Tibial artery (tissue), 4 donors: ENCODE data around the gene JAKMIP1.

Source experiments
- DNase-seq, 2 donors: peaks; one replicate each; pipeline ENCODE4 v3.0.0-alpha.2; 2019
- H3K27ac ChIP-seq, 2 donors: fragments of 200-600 bp; sonication (generic) in 1 of 2; 1 replicate in 1 of 2; 2 replicates in 1 of 2; pipeline ENCODE4 v1.5.1; 2018 to 2019; ENCODE audit warnings: mild to moderate bottlenecking in 1 of 2
- H3K27me3 ChIP-seq, 2 donors: fragments of 200-600 bp; sonication (generic) in 1 of 2; one replicate each; pipeline versions ENCODE4 v1.5.1 to v1.6.0; 2016 to 2019
- H3K36me3 ChIP-seq, 3 donors: fragments of 200-600 bp; sonication (generic) in 2 of 3; one replicate each; pipeline ENCODE4 v1.5.1; 2016 to 2019; ENCODE audit warnings: mild to moderate bottlenecking in 2 of 3
- H3K4me1 ChIP-seq, 4 donors: fragments of 200-600 bp; sonication (generic) in 2 of 4; 1 replicate in 3 of 4; 2 replicates in 1 of 4; pipeline ENCODE4 v1.5.1; 2016 to 2019
- H3K4me3 ChIP-seq, 2 donors: fragments of 200-600 bp; sonication (generic) in 1 of 2; 1 replicate in 1 of 2; 2 replicates in 1 of 2; pipeline ENCODE4 v1.5.1; 2018 to 2019; ENCODE audit warnings: mild to moderate bottlenecking in 2 of 2
- H3K9me3 ChIP-seq, 3 donors: fragments of 200-600 bp; sonication (generic) in 1 of 3; one replicate each; pipeline ENCODE4 v1.5.1; 2016 to 2019
- CTCF ChIP-seq, 2 experiments: fragments of 200-600 bp in 1 of 2; fragments of 450-650 bp in 1 of 2; IDR thresholded peaks; one replicate each; pipeline ENCODE4 v1.5.1; 2017 to 2019; ENCODE audit warnings: antibody characterized with exemption in 2 of 2, mild to moderate bottlenecking in 1 of 2, moderate library complexity in 1 of 2
- intact Hi-C: fragments of 100-400 bp; cut with DNase I; formaldehyde crosslinking; loops from one replicate; pipeline ENCODE4 v1.15.0; 2023; ENCODE audit warnings: low total_unique reads

The JAKMIP1 gene

DNA sequence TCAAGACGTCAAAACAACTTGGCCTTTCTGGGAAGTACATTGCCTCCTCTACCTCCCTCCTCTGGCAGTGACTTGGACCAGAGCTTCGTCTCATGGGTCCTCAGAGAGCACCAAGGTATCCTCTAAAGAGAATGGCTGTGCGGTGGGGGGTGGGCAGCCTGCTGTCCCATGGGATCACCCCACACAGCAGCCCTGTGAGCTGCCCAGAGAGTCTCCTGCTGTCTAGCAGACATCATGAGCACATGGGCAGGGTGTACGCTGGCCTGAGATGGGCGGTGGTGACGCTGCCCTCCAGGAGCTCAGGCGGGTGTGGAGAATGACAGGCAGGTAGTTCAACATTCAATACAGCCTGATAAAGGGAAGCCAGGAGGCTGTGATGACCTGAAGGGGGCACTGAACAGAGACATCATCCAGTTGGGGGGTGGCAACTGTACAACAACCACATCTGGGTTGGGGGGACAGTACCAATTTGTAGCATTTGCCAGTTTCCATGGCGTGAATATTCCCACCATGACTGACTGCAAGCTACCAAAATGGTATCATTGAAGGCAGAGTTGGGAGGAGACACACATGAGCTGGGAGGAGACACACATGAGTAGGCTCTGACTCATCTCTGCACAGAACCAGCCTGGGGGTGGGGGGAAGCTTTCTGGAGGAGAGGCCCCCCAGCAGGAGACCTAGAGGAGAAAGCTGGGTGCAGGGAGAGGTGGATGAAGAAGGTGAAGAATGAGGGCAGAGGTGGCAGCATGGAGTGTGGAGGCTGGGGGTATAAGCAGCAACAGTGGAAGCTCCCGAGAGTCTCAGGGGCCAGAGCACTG, 218.0 kb downstream of the JAKMIP1 start:
- peak; percentile 9 to 39 for DNase-seq
- Histone ChIP-seq H3K9me3 (peaks cover 0 to 5% (median 0%) of the 10 kb centered on the region in 3 donors), H3K36me3 (no peaks in the 10 kb centered on the region), H3K27ac (no peak overlapping the region), H3K27me3 (peaks cover 0 to 27% of the 10 kb centered on the region in 2 donors), H3K4me3 (no peak overlapping the region), H3K4me1 (no peaks in the 10 kb centered on the region)
- intact Hi-C loops: no loop called here
- no peak for TF ChIP-seq CTCF (IDR thresholded peaks at IDR 0.05)

DNA sequence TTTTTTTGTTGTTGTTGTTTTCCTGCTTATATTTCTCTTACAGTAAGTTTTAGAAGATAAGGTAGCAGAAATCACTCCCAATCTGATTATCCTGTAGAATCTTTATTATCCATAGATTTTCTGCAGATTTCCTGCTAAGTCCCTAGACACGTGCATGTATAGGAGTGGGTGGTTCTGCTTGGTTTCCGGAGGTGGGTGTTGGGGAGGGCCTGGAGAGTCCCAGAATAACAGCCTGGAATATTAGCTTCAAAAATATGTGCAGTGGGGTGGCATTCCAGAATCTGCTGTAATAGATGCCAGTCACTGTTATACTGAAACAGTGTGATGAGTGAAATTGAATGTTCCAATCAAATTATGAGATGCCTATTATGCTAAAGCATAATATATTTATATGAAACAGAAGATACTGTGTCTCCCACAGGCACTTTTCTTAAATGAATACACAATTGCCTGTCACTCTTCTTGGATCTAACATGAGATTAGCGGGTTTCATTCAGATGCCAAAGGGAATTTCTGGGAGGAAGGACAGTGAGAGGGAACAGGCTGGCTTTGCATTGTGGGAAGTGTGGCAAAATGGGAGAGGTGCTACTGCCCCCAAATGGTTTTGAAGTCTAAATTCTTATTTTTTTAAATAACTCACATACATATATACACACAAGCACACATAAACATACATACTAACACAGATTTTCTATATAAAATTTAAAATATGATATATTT, 219.8 kb downstream of the JAKMIP1 start:
- intact Hi-C loops: no loop called here

DNA sequence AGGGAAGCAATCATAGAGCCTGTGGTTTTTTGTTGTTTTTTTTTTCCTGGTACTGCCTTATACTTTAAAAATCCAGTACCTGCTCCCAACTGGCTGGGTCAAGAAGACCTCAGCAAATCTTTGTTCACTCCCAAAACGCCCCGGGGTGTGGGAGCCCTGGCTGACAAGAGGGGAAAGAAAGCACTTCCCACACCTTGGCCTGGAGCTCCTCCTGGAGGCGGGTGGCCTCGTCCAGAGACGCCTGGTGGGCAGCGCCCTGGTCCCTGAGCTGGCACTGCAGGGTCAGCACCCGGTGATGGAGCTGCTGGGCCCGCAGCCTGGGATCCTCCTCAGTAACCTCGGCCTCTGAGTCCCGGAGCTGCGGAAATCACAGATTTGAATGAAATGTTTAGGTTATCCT, 220.4 kb downstream of the JAKMIP1 start:
- TF ChIP-seq CTCF (IDR thresholded peaks at IDR 0.05): no peak
- H3K4me1 ChIP-seq: no peaks in the 10 kb centered on the region
- no peaks in the 10 kb centered on the region for H3K36me3 ChIP-seq
- H3K27ac ChIP-seq: no peak overlapping the region
- peaks cover 0 to 34% of the 10 kb centered on the region in 2 donors for H3K27me3 ChIP-seq
- intact Hi-C loops: no loop called here
- no peak overlapping the region for H3K4me3 ChIP-seq
- peaks cover 0 to 5% (median 0%) of the 10 kb centered on the region in 3 donors for H3K9me3 ChIP-seq
- DNase-seq: peak; percentile 7 to 33

More for the DNA sequence above, 219.8 kb downstream of the JAKMIP1 start:
- no peak overlapping the region for H3K27ac ChIP-seq
- H3K9me3 ChIP-seq: peaks cover 0 to 5% (median 0%) of the 10 kb centered on the region in 3 donors
- H3K4me3 ChIP-seq: no peak overlapping the region
- no peaks in the 10 kb centered on the region for H3K36me3 ChIP-seq
- no peaks in the 10 kb centered on the region for H3K4me1 ChIP-seq
- TF ChIP-seq CTCF (IDR thresholded peaks at IDR 0.05): no peak
- H3K27me3 ChIP-seq: peaks cover 0 to 34% of the 10 kb centered on the region in 2 donors
- peak in 1 of 2 donors; percentile 1 for DNase-seq

- intact Hi-C loops: no loop called here
- Histone ChIP-seq H3K4me3 (no peak overlapping the region), H3K36me3 (no peaks in the 10 kb centered on the region), H3K27me3 (peaks cover 0 to 47% of the 10 kb centered on the region in 2 donors), H3K9me3 (no peaks in the 10 kb centered on the region), H3K4me1 (no peaks in the 10 kb centered on the region), H3K27ac (no peak overlapping the region)
- DNase-seq: peak; percentile 15 to 38
- no peak for TF ChIP-seq CTCF (IDR thresholded peaks at IDR 0.05)
Observed at GRCh38 chr4:5976921-5977320, 223.4 kb downstream of the JAKMIP1 start.

- peaks cover 0 to 46% of the 10 kb centered on the region in 2 donors for H3K27me3 ChIP-seq
- H3K9me3 ChIP-seq: no peaks in the 10 kb centered on the region
- TF ChIP-seq CTCF (IDR thresholded peaks at IDR 0.05): no peak
- DNase-seq: peak; percentile 2 to 20
- intact Hi-C loops: no loop called here
- H3K36me3 ChIP-seq: no peaks in the 10 kb centered on the region
- no peak overlapping the region for H3K4me3 ChIP-seq
- H3K27ac ChIP-seq: no peak overlapping the region
- no peaks in the 10 kb centered on the region for H3K4me1 ChIP-seq
Observed at GRCh38 chr4:5976431-5976830, 223.9 kb downstream of the JAKMIP1 start.
